GM19240 (cell line): ENCODE results near the gene KLRB1.
"Not testable (repeated sequence)": the region's sequence is repeated elsewhere in the genome, so short reads cannot be mapped to it uniquely, and the experiment has no call there.

ENCODE experiments used
- DNase-seq: peaks from one replicate; pipeline ENCODE4 v3.0.0; 2011; ENCODE audit warnings: low spot score; ENCODE audit not compliant: insufficient read length

The KLRB1 gene

DNA sequence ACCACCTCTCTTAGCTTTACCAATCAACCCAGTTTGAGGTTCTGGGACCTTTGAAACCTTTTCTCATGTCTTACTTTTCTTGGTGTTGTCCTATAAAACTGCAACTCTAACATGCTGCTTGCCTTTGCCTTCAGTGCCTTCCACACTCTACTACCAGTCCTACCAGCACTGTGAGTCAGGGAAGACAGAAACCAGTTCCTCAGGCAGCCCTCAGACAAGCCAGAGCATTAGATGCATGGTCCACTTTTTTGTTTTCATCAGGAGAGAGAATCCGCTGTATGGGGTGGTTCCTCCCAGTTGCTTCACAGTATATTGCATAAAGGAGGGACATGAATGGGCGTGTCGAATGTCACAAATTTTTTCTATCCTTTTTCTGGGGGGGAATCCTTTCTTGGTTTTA, 17.3 kb upstream of the KLRB1 start:
- DNase-seq, result no peak

DNA sequence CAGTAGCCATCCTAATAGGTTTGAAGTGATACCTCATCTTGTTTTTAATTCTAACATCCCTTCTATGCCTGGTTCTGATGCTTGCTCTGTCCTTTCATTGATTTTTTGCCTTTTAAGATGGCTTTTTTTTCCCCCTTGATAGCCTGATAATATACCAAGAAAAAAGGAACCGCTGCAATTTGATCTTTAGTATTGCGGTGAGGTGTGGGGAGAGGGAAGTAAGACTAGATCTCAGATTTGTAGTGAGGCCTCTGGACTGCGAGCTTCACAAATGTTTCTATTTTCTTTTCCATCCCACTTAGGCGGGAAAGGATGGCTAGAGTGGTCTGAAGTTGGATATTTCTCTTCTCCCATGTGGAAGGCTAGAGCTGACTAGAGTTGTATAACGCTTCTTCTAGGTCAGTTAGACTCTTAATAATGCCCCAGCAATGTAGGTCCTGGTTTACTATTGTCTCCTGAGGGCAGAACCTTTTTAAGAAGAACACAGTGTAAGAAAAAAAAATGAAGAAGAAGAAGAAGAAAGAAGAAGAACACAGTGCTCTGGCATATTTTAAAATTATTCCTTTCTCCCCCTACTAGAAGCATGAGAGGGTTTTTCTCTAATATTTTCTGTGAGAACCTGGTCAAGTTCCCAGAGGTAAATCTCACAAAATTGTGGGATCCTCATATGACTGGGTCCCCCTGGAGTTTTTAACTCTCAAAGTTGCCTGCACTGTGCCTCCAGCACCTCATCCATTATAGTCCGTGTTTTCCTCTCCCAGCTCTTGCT, 11.9 kb upstream of the KLRB1 start:
- no peak for DNase-seq

DNA sequence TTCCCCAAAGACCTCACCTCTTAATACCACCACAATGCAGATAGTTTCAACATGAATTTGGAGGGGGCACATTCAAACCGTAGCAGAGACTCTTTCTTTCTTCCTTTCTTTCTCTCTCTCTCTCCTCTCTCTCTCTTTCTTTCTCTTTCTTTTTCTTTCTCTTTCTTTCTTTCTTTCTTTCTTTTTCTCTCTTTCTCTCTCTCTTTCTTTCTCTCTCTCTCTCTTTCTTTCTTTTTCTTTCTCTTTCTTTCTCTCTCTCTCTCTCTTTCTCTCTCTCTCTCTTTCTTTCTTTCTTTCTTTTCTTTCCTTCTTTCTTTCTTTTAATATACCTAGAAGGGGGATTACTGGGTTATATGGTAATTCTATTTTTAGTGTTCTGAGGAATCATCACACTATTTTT, 11.2 kb upstream of the KLRB1 start:
- DNase-seq, result not testable (repeated sequence)

DNA sequence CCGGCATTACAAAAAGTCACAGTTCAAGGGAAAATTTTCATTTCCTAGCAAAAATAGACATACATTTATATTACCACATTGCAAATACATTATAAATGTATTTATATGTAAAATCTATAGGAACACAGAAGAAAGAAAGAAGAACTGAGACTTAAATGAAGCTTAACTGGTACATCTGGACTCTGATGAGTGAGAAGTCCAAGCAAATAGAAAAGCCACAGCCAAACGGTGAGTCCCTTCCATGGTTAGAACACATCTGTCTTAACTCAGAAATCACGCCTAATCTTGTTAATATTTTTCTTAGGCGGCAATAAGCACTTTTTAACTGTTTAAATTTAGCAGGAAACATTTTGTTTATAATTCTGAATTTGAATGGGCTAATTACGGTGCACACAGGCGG, 9.4 kb upstream of the KLRB1 start:
- no peak for DNase-seq

DNA sequence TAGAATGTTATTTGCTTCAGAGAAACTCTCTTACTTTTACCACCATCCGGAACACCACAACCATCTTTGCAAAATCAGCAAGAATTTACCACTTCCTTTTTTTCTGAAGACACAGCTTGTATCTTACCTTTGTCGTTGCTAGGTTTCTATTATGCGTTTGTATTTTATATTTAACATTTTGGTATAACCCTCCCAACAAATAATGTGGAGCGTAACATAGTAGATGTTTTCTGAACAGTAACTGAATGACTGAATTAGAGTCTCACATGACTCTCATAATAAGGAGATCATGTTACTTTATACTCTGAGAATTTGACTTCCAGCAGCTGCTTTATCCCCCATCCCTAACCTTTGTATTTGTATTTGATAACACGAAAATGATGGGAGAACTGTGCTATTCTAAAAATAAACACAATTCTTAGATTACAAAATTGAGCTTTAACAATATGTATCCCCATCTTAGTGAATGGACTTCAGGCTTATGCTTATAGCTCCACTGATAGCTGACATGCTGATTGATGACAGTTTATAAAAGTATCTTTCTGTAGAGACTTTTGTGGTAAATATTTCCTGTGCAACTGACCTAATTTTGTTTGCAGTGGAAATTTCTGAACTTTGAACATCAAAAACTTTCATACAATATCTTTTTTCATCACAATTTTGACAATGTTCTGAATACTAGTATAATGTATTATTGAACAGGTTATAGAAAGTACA, 7.9 kb upstream of the KLRB1 start:
- DNase-seq, result no peak

DNA sequence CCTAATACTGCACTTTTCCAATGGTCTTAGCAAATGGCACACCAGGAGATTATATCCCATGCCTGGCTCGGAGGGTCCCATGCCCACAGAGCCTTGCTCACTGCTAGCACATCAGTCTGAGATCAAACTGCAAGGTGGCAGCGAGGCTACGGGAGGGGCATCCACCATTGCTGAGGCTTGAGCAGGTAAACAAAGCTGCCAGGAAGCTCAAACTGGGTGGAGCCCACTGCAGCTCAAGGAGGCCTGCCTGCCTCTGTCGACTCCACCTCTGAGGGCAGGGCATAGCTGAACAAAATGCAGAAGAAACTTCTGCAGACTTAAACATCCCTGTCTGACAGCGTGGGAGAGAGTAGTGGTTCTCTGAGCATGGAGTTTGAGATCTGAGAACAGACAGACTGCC, 2.9 kb upstream of the KLRB1 start:
- DNase-seq, result not testable (repeated sequence)

DNA sequence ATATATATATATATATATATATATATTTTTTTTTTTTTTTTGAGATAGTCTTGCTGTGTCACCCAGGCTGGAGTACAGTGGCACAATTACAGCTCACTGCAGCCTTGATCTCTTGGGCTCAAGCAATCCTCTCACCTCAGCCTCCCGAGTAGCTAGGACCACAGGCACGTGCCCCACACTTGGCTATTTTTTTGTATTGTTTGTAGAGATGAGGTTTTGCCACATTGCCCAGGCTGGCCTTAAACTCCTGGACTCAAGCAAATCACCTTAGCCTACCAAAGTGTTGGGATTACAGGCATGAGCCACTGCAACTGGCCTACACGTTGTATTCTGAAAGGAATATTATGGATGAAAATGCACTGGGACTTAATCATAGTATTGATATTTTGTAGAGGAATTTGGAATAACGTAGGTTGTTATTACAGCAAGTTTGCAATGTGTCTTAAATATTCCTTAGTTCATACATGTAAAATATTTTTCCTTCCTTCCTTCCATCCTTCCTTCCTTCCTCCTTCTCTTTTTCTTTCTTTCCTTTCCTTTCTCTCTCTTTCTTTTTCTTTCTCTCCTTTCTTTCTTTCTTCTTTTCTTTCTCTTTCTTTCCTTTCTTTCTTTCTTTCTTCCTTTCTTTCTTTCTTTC, 862 bp downstream of the KLRB1 start:
- no peak for DNase-seq

DNA sequence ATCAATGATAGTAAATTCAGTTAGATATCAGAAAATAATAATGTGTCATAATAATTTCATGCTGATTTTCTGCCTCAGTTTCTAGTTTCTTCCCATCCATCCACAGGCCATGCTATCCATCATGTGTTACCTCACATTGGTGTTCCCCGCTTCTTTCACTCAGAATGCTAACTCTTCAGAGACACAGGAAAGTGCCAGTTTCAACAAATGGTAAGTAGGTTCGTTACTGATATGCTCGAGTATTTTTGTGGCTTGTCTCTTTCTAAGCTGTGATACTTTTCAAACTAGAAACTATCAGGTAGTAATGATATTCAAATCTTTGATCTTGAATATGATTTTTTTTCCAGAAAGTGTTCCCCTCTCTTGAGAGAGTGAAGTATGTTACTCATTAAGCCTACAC, 1.5 kb downstream of the KLRB1 start:
- no peak for DNase-seq

DNA sequence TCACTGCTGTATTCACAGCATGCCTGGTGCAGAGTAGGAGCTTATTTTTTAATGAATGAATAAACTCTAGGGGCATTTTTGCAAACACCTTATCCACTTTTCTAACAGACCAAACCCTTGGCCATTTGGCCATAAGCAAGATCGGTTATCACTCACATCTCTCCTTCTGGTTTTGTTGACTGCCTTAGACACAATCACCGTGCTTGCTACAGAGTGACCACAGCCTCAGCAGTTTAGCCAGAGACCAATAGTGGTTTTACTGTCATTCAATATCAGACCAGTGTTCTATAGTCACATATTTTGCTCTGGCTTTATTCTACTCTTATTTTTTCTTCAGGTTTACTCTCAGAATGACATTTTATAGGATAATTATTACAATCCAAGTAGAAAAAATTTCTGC, 2.2 kb downstream of the KLRB1 start:
- DNase-seq, result no peak

DNA sequence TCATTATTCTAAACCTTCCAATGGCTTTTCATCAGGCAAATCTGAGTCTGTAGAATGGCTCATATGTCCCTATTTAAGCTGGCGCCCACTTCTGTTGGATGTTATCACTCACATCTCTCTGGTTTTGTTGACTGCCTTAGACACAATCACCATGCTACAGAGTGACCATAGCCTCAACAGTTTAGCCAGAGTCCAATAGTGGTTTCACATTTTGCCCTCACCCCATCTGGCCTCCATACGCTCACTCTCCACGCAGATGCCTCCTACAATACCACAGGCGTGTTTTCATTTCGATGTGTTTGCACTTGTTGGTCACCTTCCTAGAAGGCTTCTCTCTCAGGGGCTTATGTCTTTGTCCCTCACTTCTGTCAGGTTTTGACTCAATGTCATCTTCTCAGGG, 3.4 kb downstream of the KLRB1 start:
- DNase-seq, result no peak

DNA sequence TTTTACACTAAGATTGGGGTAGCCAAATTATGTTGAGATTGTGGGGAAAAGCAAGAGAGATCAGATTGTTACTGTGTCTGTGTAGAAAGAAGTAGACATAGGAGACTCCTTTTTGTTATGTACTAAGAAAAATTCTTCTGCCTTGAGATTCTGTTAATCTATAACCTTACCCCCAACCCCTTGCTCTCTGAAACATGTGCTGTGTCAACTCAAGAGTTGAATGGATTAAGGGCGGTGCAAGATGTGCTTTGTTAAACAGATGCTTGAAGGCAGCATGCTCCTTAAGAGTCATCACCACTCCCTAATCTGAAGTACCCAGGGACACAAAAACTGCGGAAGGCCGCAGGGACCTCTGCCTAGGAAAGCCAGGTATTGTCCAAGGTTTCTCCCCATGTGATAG, 7.3 kb downstream of the KLRB1 start:
- not testable (repeated sequence) for DNase-seq

DNA sequence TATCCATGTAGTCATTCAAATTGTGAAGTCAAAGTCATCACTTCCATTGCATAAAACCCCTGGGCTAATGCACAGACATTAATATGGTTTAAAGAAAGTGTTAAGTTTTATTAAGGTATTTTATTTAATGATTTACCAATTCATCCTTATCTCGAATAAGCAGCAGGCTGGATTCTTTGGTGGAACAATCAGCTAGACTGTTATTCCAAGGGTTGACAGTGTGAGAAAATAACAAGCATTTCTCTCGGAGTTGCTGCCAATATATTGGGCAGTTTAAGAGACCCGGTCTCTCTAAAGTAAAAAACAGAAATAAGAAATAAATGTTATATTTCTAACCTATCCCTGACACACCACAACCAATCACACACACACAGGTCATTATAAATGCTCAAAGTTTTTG, 9.4 kb downstream of the KLRB1 start:
- no peak for DNase-seq

DNA sequence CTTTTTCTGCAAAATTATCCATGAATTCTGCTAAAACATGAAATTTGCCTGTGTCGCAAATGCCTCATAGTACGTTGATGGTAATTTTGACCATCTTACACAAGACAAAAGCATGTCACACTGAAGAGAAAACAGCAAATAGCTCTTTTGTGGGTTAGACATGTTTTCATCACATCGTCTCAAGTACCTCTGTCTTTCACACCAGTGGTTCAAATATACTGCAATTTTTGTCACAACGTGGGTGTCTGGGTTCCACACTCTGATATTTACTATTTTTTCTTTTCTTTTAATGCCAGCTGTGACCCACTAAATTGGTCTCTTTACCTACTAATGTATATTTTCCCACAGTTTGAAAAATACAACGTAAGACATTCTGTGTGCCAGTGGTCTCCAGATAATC, 10.4 kb downstream of the KLRB1 start:
- DNase-seq, result no peak

DNA sequence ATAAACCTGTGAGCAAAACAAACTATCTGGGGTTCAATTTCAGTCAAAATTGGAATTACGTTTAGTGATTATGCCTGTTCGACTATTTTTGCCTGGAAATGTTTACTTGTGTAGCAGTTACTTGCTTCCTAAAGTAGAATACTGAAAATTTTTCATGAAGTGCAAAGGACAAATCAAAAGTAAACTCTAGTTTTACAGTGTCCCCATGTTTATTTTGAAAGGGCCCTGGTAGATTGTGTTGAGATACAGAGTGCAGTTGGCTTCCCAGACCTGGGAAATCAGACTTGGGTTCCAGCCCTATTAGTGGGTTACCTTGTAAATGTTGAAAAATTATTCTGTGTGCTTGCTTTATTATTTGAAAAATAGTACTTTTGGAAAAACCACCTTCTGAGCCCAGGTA, 17.3 kb downstream of the KLRB1 start:
- DNase-seq, result no peak

DNA sequence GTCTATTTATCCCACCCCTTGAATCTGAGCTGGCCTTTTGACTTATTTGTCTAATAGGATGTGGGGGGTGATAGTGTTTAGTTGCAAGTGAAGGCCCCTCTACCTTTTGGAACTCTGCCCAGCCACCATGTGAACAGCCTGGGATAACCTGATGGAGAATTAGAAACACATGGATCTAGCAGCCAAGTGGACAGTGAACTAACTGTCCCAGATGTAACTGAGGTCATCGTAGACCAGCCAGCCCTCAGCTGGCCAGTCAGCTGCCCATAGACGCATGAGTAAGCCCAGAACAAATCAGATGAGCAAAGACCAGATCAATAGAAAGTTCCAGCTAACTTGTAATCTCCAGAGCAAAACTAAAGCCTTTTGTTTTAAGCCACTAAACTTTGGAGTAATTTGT, 19.0 kb downstream of the KLRB1 start:
- DNase-seq, result no peak

DNA sequence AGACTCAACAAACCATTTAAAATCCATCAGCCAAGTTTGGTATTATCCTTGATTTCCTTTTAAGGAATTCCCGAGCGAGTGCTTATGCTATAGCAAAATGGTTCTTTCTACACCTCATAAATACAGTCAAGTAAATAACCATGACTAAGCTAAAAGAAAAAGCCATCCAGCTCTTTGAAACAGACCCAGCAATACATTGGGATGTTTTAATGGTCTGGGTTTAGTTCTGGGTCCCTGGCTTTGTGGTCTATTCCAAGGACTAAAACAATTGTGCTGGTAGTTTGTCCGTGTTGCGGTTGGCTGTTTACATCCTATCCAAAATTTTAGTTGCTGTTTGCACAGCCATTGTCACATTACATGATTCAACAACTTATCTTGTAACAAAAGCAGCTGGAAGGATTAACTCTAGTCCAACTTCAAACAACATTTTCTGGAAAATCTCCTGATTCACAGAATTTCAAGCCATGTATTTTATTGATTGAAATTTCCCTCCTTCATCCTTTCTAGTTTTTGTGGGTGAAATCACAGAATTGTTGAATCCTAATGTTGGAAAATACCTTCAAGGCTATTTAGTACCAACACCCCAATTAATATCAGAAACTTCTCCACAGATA, 19.6 kb downstream of the KLRB1 start:
- no peak for DNase-seq

DNA sequence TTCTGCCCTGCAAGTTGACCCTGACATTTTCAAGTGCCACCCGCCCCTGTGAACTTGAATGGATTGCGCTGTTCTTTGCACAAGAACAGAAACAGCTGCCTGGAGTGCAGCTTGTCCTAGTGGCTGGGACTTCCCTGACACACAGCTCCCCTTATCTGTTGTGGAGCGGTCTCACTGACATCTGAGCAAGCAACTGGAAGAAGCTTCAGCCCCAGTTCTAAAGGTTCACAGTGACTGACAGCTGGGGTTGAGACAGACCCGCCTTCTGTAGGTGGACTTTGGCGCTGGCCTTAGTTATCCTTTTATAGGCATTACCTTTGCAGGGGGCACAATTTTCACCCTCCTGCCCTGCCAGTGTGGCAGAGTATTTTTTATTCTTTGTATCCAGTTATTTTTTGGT, 30.0 kb downstream of the KLRB1 start:
- DNase-seq, result not testable (repeated sequence)

DNA sequence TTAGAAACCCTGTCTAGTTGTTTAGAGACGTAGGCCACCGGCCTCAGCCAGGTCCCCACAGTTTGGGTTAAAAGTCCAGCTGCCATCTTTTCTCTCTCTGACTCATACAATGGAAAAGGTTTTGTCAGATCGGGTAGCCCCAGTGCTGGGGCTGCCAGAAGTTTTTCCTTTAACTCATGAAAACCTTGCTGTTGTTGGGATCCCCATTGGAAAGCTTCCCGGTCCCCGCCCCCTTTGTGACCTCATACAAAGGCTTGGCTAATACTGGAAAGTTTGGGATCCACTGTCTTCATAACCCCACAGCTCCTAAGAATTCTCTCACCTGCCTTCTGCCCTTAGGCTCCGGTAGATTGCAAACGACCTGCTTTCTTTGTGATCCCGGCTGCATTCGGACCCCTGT, 40.6 kb downstream of the KLRB1 start:
- not testable (repeated sequence) for DNase-seq

DNA sequence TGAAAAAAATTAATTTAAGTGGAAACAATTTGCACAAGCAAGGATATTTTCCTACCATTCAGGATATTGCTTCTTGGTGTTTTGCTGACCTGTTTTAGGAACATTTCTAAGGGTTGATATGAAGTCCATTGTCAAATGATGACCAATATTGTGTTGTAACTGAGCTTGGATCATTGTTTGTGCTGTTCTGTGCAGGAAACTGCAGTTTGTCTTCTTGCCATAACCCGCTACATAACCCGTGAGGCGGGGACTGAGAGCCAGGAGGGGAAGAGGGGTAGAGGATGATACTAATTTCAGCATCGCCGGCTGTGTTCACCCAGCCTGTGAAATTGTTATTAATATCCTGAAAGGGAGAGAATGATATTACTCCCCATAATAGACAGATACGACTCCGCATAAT, 41.6 kb downstream of the KLRB1 start:
- DNase-seq, result not testable (repeated sequence)

DNA sequence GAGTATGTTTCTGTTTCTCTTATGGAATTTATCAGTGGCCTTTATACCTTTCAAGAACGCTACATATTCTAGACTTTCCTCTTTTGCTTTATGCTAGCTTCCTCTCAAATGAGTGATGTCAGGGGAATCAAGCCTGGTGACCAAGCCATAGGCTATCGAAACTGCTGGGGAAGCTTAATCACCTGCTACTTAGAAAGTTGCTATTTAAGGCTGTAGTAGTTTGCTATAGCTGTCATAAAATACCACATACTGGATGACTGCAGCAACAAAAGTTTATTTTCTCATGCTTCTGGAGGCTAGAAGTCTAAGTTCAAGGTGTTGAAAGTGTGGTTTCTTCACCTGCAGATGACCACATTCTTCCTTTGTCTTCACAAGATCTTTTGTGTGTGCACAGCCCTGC, 43.3 kb downstream of the KLRB1 start:
- DNase-seq, result not testable (repeated sequence)

DNA sequence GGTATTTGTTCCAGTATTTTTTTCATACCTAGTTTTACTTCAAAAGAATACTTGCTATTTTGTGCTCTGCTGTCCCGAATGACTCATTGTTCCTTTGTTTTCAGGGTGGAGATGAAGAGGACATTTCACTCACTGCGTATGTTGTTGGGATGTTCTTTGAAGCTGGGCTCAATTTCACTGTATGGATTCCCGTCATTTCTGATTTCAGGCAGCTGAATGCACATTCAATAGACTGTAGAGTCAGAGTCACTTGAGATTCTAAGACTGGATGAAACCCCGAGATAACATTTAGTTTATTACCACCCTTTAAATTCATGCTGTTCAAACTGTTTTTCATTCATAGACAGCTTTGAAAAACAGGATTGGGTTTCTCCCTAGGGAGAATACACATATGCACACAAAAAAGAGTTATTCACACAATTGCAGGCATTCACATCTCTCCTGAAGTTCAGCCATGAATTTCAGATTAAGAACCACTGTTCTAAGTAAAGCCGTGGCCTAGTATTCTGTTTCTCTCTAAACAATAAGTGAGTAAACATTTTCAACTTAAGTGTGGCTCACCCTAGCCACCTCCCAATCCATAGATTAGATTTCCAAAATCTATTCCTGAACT, 44.8 kb downstream of the KLRB1 start:
- DNase-seq, result not testable (repeated sequence)

DNA sequence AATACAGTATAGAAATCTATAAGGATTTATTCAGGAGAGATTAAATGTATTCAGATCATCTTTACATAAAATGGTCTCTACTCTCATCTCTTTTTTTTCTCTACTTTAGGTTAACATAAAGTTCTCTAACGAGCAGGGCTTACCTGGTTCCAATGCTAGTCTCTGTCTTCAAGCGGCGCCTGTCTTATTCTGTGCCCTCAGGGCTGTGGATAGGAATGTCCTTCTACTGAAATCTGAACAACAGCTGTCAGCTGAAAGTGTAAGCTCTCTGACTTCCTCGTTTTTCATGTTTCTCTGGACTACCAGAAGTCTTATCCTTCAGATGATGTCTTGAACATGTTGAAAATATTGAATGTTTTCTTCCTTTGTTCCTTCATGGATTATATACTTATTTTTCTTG, 62.2 kb downstream of the KLRB1 start:
- not testable (repeated sequence) for DNase-seq
